OCI-LY1 (cell line): ENCODE measurements around the gene CELF4.

Experiments
- EZH2 ChIP-seq: fragments of 200-600 bp; sonication (generic), shearing (Covaris generic); IDR thresholded peaks from 2 replicates; pipeline ENCODE4 v1.8.0; 2017; ENCODE audit warnings: borderline replicate concordance, mixed run types, mild to moderate bottlenecking, antibody characterized with exemption, low read length, moderate library complexity, mixed read lengths
- TF ChIP-seq, protein P1 (sequence below): fragments of 200-600 bp; sonication (generic), shearing (Covaris generic); IDR thresholded peaks from 2 replicates; pipeline ENCODE4 v1.5.1; 2017; ENCODE audit warnings: mild to moderate bottlenecking, antibody characterized with exemption, low read length, moderate library complexity, mixed read lengths

GRCh38 chr18:37491526-37491925 is 74.1 kb downstream of the CELF4 start:
- TF ChIP-seq, protein P1, sequence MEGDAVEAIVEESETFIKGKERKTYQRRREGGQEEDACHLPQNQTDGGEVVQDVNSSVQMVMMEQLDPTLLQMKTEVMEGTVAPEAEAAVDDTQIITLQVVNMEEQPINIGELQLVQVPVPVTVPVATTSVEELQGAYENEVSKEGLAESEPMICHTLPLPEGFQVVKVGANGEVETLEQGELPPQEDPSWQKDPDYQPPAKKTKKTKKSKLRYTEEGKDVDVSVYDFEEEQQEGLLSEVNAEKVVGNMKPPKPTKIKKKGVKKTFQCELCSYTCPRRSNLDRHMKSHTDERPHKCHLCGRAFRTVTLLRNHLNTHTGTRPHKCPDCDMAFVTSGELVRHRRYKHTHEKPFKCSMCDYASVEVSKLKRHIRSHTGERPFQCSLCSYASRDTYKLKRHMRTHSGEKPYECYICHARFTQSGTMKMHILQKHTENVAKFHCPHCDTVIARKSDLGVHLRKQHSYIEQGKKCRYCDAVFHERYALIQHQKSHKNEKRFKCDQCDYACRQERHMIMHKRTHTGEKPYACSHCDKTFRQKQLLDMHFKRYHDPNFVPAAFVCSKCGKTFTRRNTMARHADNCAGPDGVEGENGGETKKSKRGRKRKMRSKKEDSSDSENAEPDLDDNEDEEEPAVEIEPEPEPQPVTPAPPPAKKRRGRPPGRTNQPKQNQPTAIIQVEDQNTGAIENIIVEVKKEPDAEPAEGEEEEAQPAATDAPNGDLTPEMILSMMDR: no peak
- TF ChIP-seq EZH2: no peak
